K562 (cell line): ENCODE results near the gene TLDC2.

Source experiments
- HDGF ChIP-seq: fragments of 450-650 bp; IDR thresholded peaks from 2 replicates; pipeline ENCODE4 v1.6.1; 2016
- POLR2A ChIP-seq: fragments of 450-650 bp; conservative IDR thresholded peaks from 2 replicates; pipeline ENCODE4 v1.6.1; 2016
- TF ChIP-seq, protein P1 (sequence below), 3 experiments: IDR thresholded peaks in 2 of 3; conservative IDR thresholded peaks in 1 of 3; 2 replicates each; pipeline ENCODE4 v1.5.1; 2011 to 2012; ENCODE audit warnings: low read length in 3 of 3, mild to moderate bottlenecking in 3 of 3, control low read depth in 2 of 3, improper control_type of control experiment in 1 of 3, inconsistent platforms in 1 of 3, low read depth in 1 of 3, mixed read lengths in 1 of 3, moderate library complexity in 1 of 3; ENCODE audit not compliant: insufficient read depth in 2 of 3

DNA sequence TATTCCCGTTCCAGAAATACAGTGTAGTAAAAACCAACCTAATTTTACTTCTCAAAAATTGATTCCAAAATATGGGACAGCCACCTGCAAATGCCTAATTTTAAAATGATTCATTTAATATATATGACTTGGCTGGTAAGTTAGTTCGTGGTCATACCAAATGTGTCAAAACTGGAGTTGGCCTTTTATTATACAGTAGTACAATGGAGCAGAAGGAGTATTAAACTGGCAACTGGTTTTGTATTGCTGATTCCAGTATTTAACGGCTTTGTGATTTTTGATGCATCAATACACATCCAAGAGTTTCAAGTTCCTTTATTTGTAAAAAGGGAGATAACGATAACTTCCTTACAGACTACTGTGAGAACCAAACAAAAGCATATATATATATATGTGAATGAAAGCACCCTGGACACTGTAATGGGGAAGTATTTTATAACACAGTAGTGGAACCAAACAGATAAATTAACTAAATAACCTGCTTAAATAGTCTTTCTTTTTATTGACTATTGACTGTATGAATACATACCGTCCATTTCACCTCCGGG lies 50.8 kb downstream of the TLDC2 start:
- TF ChIP-seq, protein P1, sequence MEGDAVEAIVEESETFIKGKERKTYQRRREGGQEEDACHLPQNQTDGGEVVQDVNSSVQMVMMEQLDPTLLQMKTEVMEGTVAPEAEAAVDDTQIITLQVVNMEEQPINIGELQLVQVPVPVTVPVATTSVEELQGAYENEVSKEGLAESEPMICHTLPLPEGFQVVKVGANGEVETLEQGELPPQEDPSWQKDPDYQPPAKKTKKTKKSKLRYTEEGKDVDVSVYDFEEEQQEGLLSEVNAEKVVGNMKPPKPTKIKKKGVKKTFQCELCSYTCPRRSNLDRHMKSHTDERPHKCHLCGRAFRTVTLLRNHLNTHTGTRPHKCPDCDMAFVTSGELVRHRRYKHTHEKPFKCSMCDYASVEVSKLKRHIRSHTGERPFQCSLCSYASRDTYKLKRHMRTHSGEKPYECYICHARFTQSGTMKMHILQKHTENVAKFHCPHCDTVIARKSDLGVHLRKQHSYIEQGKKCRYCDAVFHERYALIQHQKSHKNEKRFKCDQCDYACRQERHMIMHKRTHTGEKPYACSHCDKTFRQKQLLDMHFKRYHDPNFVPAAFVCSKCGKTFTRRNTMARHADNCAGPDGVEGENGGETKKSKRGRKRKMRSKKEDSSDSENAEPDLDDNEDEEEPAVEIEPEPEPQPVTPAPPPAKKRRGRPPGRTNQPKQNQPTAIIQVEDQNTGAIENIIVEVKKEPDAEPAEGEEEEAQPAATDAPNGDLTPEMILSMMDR (IDR thresholded peaks at IDR 0.05 in 2 of 3, conservative IDR thresholded peaks at IDR 0.05 in 1 of 3; ENCODE audit: insufficient read depth in 2 of 3, low read depth in 1 of 3, low read length in 3 of 3), result no peak
- TF ChIP-seq POLR2A, result no peak
- TF ChIP-seq HDGF, result no peak
